GM12878 (cell line): ENCODE measurements around the gene TMUB2. TPM values are rescaled to one million over a fixed set of nuclear protein-coding genes. Genes with fewer than 3 reads are reported as not detected.

Experiments
- CBFB ChIP-seq: IDR thresholded peaks from 2 replicates; pipeline ENCODE4 v1.6.1; 2016; ENCODE audit warnings: antibody characterized with exemption, low read depth
- EZH2 ChIP-seq: IDR thresholded peaks from 2 replicates; pipeline ENCODE4 v1.6.1; 2012; ENCODE audit warnings: low read depth, mild to moderate bottlenecking, control low read depth, inconsistent platforms, low read length, borderline replicate concordance; ENCODE audit not compliant: control insufficient read depth
- MYC ChIP-seq: IDR thresholded peaks from 2 replicates; pipeline ENCODE4 v1.6.1; 2011; ENCODE audit warnings: mild to moderate bottlenecking, low read length, moderate library complexity, inconsistent platforms; ENCODE audit not compliant: insufficient read depth, insufficient replicate concordance, insufficient read length, severe bottlenecking
- NRF1 ChIP-seq: conservative IDR thresholded peaks from 2 replicates; pipeline ENCODE4 v1.6.1; 2011; ENCODE audit warnings: mild to moderate bottlenecking, low read depth, low read length, improper control_type of control experiment
- PAX8 ChIP-seq: fragments of 450-650 bp; IDR thresholded peaks from 2 replicates; pipeline ENCODE4 v1.6.1; 2017; ENCODE audit warnings: mild to moderate bottlenecking, moderate library complexity
- SKIL ChIP-seq: fragments of 450-650 bp; IDR thresholded peaks from 2 replicates; pipeline ENCODE4 v1.6.1; 2017; ENCODE audit warnings: mild to moderate bottlenecking, low read depth, inconsistent platforms; ENCODE audit not compliant: poor library complexity, severe bottlenecking
- STAT1 ChIP-seq: fragments of 450-650 bp; conservative IDR thresholded peaks from 2 replicates; pipeline ENCODE4 v1.6.1; 2014; ENCODE audit warnings: antibody characterized with exemption, mild to moderate bottlenecking
- TAF1 ChIP-seq: IDR thresholded peaks from 2 replicates; pipeline ENCODE4 v1.6.1; 2011; ENCODE audit warnings: mild to moderate bottlenecking, low read depth, low read length, borderline replicate concordance
- TBL1XR1 ChIP-seq: IDR thresholded peaks from 2 replicates; pipeline ENCODE4 v1.6.1; 2012; ENCODE audit warnings: low read depth, low read length, improper control_type of control experiment
- ZNF622 ChIP-seq: fragments of 450-650 bp; IDR thresholded peaks from 2 replicates; pipeline ENCODE4 v1.6.1; 2017; ENCODE audit warnings: mild to moderate bottlenecking, inconsistent platforms
- polyA plus RNA-seq, 11 experiments: library from polyadenylated mRNA; depleted of rRNA in 4 of 11; unstranded in 6 of 11; stranded (reverse) in 5 of 11; fragments of >200 nt; fragmentation: Nextera tagmentation in 4 of 11; fragmentation: Illumina TruSeq in 1 of 11; extraction: Ambion mirVana in 4 of 11; extraction: Trizol in 1 of 11; gene quantifications; 1 replicate in 1 of 11; 2 replicates in 10 of 11; pipeline versions ENCODE4 v1.2.1 to v1.2.3, GENCODE V29; 2011 to 2016; ENCODE audit warnings: inconsistent platforms in 2 of 11, missing spikeins in 2 of 11, low read depth in 1 of 11
- total RNA-seq, 4 experiments: library from RNA; depleted of rRNA in 3 of 4; stranded (reverse); fragments of >200 nt in 3 of 4; fragmentation: Illumina TruSeq in 1 of 4; extraction: Trizol in 1 of 4; gene quantifications; 2 replicates each; pipeline versions ENCODE4 v1.2.1 to v1.2.3, GENCODE V29; 2013 to 2021

TMUB2 gene
- total and polyA plus RNA-seq, 10 of the 15 experiments (the other 5 are each of a cell fraction or from before 2014, with no cell fraction given): 4.3 to 34.0 (median 20.0) TPM

GRCh38 chr17:44186307-44187130, at the start of gene TMUB2 (continued):
- peak; percentile 66; the same call in 1 of the 2 replicates for TF ChIP-seq CBFB
- no peak for TF ChIP-seq TBL1XR1
- no peak for TF ChIP-seq EZH2
- TF ChIP-seq ZNF622: no peak
- TF ChIP-seq MYC: no peak
- TF ChIP-seq SKIL: no peak
- TF ChIP-seq TAF1: peak; percentile 73; the same call in 1 of the 2 replicates
- no peak for TF ChIP-seq STAT1
- no peak for TF ChIP-seq NRF1
- no peak for TF ChIP-seq PAX8
